Measurements from ENCODE around the gene LTBR.

The LTBR gene

DNA sequence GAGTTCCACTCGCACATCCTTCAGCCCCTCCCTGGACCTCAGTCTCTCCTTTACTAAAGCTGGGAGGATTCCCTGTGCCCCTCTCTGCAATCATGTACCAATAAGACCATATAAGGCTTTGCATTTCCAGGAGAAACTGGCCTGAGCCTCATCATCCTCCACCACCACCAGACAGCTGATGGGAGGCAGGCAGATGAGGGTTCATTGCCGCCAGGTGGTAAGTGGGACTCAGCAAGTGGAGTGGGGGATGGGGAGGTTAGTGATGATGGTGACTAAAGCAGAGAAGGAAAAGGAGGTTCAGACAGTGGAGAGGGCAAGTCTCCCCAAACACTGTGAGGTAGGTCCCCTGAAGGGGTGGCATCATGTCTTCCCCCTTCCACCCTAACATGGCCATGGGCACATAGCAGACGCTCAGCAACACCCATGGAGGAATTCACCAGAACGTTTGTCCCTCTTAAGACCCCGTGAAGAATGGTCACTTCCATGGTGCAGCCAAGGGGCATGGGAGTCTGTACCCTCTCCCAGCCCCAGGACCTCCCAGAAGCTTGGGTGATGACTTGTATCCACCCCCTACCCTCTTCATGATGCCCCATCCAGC, 37.6 kb upstream of the LTBR start:
- no peak for DNase-seq (ENCODE audit: low read depth, low spot score)

DNA sequence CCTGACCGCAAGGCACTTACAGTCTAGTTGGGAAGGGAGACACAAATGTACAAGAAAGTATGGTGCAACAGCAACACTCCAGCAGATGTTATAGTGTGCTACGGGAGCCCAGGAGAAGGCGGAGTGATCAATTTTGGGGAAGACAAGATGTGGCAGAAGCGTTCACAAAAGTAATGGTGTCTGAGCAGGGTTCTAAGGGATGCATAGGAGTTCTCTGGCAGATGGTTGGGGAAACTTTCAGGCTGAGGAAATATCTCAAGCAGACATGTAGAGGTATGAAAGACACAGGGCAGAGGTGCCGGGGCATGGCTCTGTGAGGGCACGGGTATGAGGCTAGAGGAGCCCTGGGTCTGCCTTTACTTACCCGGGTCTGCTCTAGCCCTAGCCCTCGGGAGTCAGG, 37.0 kb upstream of the LTBR start:
- DNase-seq (ENCODE audit: low read depth, low spot score): no peak

DNA sequence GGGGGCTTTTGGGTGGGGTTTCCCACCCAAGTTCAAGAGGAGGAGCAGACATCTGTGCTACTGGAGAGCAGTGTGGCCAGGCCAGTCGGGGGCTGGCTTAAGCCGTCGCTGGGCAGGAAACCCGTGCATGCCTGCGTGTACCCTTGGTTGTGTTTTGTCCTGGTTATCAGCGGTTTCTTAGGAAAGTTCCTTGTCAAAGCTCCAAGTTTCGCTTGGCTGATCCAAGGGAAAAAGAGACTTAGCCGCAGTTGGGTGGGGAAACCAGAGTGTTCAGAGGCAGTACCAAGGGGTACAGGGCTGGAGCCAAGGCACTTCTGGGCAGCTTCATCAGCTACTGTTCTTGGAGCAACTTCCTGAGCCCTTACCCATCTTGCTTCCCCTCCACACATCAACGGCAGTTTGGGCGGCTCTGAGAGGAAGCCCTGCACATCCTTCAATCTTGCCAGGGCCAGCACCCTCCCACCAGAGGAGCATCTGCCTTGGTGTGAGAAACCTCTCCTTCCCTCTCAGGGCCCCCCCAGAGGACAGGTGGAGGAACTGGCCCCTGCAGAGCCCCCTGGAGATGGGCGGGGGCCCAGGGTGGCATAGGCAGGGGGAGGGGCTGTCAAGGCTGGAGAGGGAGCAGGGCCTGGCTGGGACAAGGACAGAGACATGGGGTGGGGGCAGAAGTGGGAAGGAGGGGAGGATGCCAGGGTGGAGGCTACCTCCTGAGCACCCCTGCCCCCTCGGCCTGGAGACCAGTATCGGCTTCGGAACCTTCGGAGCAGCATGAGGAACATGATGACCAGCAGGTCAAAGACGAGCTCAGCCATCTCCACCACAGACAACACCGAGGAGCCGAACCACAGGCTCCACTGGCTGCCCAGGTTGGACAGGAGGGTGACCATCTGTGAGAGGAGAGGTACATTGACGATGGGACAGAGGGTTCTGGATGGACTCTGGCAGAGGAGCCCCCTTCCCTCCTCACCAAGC, 36.3 kb upstream of the LTBR start:
- no peak for DNase-seq (ENCODE audit: low read depth, low spot score)

DNA sequence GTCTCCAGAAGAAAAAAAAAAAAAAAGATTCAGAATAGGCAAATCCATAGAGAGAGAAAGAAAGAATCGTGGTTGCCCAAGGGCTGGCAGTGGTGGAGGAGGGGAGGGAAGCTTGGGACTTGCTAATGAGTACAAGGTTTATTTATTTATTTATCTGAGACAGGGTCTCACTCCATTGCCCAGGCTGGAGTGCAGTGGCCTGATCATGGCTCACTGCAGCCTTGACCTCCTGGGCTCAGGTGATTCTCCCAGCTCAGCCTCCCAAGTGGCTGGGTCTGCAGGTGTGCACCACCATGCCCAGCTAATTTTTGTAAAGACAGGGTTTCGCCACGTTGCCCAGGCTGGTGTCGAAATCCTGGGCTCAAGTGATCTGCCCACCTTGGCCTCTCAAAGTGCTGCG, 32.3 kb upstream of the LTBR start:
- DNase-seq (ENCODE audit: low read depth, low spot score): no peak

DNA sequence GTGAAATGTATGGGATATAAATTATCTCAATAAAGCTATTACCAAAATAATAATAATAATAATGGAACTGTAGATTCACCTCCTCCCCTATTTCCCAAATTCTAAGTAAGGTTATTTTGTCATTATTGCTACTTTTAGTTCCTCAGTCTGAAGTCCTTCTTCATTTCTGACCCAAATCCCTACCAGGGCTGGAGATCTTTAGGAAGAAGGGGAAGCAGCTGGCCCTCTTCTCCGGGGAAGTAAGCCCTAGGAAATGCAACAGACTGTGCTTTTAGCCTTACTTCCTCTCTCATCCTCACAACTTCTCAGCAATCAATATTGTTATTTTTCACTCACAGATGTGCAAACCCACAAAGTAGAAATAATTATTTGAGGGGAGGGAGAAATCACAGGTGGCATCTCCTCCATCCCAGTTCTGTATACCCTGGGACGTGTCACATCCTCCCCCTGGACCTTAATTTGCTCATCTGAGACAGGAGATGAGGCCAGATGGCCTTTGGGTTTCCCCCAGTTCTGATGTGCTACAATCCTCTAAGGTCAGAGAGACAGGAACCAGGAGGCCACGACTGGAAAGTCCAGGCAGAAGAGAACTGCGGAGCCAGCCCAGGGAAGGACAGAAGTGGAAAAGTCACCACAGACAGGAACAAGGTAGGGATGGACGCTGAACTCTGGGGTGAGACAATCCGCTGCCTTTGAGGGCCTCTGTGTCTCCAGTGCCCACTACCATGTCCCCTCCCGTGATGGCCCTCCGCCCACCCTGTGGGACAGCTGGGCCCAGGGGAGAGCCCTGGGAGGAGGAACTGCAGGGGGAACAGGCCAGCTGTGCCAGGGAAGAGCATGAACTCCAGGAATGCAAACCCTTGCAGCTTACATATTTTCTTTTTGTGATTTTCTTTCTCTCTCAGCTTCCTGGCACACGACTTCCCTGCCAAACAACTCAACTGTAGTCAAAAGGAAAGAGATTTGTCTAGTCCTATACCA, 31.5 kb upstream of the LTBR start:
- no peak for DNase-seq (ENCODE audit: low read depth, low spot score)

DNA sequence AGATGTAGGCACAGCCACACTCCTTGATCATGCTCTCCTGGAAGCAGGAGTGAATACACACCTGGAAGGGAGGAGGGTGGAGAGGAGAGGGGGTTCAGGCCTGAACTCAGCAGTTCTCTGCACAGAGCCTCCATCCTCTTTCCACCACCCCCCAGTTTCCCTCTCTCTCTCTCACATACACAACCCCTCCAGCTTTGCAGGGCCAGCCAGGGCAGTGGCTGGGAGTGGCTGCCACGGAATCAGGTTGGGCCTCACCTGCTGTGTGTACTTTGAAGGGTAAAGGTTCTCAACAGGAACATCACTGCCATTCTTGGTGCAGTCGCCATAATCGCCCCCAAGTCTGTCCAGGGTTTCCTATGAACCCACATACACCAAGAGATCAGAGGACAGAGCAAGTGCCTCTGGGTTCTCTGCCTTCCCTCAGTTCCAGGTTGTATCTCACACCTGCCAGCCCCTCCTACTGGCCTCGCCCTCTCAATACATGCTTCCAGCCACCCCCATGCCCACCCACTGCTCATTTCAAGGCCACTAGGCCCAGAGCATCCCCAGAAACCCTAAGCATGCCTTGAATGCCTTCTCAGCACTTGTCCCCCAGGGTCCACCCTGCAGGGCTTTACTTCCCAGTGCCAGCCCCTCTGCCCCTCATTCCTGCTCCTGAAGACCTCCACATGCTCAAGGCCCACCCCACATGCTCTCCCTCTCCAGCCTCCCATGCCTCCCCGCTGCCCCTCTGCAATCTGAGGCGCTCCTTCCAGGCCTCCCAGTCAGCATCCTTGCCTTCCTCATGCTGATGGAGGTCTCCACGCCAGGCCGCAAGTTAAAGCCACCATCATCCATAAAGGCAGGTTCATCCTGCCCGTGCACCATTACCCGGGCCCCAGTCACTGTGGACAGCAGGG, 29.2 kb upstream of the LTBR start:
- DNase-seq (ENCODE audit: low read depth, low spot score): no peak

DNA sequence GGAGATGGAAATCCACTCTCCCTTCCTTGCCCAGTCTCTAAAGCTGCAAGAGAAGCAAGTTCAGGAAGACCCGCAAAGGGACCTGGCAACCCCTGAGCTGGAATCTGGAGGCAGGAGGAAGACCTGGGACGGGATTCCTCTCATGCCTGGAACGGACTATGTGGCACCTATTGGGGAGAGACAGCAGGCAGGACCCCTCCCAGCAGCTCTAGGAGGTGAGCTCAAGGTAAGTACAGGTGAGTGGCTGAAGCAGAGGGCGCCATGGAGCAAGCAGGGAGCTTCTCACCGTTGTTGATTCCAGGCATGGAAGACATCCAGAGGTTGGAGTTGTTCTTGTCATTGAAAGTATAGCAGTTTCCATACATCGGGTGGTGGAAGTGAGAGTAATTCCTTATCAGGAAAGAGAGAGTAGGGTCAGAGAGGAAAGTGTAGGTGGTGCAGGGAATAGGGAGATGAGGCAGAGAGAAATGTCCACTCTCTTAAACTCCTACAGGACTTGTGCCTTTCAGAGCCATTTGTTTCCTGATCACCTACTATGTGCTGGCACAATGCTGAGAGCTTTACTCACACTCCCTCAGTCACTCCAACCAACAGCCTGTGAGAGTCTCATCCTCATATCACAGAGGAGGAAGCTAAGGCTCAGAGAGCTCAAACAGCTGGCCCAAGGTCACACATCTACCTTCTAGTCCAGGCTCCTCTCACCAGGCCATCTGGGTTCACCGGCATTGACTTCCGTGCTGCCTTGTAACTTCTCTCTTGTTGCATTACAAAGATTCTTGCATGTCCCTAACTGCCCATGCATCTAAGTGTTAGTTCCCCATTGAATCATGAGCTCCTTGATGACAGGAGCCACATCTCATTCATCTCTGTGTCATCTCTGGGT, 28.2 kb upstream of the LTBR start:
- DNase-seq (ENCODE audit: low read depth, low spot score): no peak

DNA sequence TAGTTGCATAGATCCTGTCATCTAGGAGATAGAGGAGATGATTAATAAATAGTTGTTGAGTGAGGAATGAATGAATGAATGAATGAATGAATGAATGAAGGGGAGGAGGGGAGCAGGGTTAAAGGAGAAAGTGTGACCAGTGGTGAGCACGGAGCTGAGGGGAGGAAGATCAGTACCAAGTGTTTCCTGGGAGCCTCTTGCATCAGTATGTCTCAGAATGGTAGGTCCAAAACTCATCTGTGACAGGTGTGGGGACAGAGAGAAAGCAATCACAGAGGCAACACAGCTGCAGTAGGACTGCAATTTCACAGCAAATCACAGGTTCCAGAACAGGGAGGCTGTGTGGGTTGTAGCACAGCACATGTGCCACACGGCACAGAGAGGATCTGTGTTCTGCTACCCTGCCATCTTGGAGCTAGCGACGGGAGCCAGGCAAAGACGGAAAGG, 27.6 kb upstream of the LTBR start:
- no peak for DNase-seq (ENCODE audit: low read depth, low spot score)

DNA sequence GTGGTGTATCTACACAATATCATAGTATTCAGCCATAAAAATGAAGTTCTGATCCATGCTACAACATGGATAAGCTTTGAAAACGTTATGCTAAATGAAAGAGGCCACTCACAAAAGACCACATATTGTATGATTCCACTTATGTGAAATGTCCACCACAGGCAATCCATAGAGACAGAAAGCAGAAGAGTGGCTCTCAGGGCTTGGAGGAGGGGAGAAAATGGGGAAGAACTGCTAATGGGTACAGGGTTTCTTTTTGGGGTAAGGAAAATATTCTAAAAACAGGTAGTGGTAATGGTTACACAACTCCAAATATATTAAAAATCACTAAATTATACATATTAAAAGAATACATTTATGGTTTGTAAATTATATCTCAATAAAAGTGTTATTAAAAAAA, 25.1 kb upstream of the LTBR start:
- DNase-seq (ENCODE audit: low read depth, low spot score): no peak

DNA sequence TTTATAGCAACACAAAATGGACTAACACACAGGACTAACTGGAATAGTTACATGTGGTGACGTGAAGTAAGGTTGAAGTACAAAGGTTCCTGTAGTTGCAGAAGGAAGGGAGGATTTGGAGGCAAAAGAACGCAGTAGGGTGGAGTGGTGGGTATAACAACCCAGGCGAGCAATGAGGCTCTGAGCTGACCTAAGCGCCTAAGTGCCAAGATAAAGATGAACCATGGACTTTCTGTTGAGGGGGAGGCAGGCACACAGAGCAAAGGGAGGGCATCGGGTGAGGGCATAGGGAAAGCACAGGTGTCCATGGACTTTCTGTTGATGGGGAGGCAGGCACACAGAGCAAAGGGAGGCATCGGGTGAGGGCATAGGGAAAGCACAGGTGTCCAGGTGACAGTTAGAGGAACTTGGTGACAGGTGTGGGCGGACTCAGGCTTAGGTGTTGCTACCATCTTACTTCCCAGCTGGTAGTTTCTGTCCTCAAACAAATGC, 23.8 kb upstream of the LTBR start:
- DNase-seq (ENCODE audit: low read depth, low spot score): no peak

DNA sequence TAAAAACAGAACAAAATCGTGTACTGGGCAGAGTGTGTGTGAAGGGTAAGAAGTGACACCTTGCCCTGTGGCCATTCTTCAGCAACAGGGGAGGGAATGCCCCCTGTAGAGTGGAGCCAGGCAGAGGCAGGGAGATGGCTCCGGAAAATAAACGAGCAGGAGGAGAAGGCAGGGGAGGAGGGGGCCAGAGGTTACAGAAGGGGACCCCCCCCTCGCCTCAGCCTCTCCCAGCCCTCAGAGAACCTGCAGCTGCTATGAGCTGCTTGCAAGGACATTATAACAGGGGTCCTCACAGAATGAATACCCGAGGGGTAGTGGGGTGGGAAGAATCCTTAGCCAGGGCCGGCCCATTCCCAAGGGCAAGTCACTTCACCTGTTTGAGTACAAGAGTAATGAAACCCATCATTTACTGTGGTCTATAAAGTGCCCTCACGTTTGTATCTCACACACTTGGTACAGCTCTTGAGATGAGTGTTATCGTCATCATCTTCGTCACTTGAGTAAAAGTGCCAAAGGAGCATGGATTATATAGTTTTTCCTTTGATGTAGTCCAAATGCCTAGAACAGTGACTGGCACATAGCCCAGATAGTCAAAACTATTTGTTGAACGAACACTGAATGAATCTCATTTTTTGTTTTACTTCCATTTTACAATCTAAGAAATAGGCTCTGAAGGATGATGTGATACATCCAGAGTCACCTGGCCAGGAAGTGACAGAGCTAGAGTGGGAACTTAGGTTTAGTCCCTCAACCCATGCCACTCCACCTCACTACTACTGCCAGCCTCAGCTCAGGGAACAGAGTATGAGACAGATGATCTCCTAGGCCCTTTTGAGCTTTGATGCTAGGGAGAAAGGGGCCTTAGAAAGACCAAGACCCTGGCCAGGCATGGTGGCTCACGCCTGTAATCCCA, 23.1 kb upstream of the LTBR start:
- no peak for DNase-seq (ENCODE audit: low read depth, low spot score)

DNA sequence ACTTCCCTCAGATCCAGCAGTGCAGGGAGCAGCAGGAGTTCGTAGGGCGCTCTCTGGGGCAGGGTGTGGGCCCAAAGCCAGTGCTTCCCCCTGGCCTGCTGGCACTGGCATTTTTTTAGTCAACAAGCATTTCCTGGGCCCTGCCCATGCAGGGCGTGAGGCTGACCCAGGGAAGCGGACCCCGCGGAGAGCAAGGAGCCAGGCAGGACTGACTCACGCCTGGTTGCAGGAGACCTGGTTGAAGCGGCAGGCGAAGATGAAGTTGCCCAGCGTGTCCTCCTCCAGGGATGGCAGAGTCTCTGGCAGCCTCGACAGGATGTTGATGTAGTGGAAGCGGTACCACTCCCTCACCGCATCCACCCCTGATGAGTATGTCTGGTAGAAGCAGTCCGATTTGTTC, 22.1 kb upstream of the LTBR start:
- peak; percentile 87 for DNase-seq (ENCODE audit: low read depth, low spot score)

DNA sequence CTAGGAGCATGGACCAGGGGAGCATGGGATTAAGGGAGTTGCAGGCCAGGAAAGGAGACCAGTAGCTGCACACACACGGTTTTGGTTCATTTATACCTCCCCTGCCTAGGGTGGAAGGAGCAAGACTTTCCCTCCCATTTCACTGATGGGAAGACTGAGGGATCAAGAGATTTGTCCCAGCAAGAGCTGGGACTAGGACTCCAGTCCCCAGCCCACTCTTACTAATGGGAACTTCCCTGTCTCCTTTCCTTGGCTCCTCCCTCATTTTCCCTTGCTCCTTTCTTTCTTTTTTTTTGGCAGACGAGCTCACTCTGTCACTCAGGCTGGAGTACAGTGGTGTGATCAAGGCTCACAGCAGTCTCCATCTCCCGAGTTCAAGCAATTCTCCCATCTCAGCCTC, 21.6 kb upstream of the LTBR start:
- DNase-seq (ENCODE audit: low read depth, low spot score): no peak

DNA sequence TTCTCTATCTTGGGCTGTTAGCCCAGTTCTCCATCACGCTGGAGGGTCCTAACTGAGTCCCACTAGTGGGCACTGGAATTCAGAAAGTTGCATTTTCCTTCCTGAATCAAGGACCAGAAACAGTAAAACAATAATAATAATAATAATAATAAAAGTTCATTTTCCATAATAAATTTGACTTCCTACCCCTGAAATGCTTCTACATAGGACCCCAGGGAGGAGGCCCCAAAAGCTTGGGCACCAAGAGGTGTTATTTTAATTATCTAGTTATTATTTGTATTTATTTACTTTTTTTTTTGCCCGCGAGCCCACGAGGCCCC, 21.0 kb upstream of the LTBR start:
- no peak for DNase-seq (ENCODE audit: low read depth, low spot score)

DNA sequence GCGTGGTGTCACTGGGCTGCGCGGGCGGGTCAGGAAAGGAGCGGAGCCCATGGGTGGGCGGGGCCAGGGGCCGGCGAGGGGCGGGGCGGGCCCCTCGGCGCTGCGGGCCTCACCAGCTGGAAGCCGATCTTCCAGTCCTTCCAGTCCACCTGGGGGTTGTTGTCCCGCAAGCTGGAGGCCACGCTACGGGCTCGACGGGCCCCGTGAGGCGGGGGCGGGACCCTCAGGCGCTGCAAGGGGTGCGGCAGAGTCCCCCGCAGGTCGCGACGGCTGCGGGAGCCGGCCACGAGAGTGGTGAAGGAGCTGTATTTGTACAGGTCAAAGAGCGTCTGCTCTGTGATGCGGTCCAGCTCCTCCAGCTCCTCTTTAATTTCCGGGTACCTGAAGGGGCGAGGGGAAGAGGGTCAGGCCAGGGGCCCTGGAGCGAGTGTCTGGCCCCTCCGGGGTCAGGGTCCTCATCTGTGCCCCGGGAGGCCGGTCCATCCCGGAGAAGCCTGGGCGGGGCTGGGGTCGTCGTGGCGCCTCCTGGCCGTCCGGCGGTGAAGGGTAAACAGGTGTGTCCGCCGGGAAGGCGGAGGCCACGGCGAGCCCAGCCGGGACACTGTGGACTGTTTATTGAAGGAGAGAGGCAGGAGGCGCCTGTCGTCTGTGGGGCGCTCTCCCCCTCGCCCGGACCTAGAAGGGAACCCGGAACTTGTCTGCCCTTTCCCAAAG, 20.5 kb upstream of the LTBR start:
- no peak for DNase-seq (ENCODE audit: low read depth, low spot score)

DNA sequence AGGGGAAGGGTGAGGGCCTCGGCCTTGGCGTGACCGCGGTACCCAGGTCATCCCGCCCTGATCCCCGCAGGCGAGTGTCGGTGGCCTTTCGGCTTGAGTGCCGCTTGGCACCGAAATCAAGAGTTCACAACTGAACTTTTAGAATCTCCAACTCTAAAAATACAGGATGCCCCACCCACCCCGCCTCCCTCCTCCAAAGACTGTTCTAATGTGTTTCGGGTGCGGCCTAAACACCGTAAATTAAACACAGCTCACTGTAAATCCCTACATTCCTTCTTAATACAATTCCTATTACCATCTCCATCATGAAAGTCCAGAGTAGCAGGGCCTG, 20.0 kb upstream of the LTBR start:
- no peak for DNase-seq (ENCODE audit: low read depth, low spot score)

DNA sequence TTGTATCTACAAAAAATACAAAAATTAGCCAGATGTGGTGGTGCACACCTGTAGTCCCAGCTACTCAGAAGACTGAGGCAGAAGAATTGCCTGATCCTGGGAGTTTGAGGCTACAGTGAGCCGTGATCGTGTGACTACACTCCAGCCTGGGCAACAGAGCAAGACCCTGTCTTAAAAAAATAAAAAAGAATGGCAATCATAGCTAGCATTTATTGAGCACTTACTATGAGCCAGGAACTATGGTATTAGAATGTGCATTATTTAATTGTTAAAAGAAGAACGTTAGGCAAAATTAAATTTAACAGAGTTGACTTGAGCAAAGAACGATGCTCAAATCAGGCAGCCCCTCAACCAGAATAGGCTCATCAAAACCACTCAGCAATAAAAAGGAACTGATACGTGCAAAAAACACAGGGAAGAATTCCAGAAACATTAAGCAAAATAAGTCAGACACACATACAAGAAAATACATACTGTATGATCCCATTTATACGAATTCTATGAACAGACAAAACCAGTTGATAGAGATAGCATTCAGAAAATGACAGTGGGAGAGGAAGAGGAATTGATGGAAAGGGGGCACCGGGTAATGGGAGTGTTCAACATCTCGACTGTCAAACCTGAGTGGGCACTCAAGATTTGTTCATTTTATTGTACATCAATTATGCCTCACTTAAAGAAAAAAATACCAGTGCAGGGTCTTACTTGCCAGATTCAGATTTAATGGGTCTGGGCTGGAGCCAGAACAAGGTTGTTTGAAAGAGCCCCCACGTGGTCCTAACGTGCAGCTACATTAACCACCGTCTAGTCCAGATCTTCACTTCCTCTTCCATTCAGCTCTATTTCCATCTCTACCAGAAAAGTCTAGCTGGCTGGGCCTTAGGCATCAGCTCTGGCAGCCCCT, 16.6 kb upstream of the LTBR start:
- no peak for DNase-seq (ENCODE audit: low read depth, low spot score)
